GM19467 (cell line): Measurements from ENCODE around the gene C6orf52.
"Not testable (repeated sequence)": the region's sequence is repeated elsewhere in the genome, so short reads cannot be mapped to it uniquely, and the experiment has no call there.

ENCODE experiments used
- ATAC-seq: cut with Tn5 transposase; IDR thresholded peaks from one replicate; pipeline ENCODE4 v1.9.1; 2021; ENCODE audit warnings: mild to moderate bottlenecking, moderate library complexity; ENCODE audit not compliant: unreplicated experiment

The C6orf52 gene

DNA sequence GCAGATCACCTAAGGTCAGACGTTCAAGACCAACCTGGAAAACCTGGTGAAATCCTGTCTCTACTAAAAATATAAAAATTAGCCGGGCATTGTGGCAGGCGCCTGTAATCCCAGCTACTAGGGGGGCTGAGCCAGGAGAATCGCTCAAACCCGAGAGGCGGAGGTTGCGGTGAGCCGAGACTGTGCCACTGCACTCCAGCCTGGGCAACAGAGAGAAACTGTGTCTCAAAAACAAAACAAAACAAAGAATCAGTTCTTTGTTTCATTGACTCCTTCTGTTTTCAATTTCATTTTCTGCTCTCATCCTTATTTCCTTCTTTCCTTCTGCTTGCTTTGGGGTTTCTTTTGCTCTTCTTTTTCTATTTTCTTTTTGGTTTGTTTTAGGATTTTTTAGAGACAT is 19.5 kb upstream of the C6orf52 start:
- ATAC-seq = no peak

DNA sequence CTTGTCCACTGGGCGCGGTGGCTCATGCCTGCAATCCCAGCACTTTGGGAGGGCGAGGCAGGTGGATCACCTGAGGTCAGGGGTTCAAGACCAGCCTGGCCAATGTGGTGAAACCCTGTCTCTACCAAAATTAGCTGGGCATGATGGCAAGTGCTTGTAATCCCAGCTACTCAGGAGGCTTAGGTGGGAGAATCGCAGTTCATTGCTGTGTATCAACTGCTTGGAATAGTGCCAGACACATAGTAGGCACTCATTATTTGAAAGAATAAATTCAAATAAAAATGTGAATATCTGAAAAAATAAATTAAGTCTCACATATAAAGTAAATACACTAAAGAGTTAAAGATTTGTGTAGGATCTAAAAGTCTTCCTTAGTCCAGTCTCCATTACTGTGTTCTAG is 2.2 kb upstream of the C6orf52 start:
- no peak for ATAC-seq

GRCh38 chr6:10695086-10695657 is 756 bp upstream of the C6orf52 start:
- ATAC-seq = no peak

DNA sequence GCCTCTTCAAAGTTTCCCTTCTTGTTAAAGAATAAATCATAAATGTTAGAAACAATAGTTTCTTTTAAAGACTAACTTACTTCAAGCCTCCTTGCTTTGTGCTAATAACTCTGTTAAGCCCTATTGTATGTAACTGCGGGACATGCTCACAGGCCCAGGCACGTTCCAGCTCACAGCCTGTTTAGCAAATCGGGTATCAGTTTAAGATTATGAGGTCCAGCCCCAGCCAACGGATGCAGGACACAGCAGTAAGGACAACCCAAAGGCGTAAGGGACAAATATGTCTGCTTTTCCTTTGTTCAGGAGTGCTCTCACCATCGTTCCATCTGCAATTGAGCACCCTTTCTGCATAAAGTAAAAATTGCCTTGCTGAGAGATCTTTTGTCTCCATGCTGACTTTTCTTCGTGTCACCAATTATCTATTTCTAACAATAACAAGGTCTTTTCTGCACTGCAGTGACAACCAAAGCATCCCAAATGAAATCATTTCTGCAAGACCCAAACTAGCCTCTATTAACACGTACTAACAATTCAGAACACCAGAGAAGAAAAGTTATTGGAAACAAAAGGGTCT is 1.4 kb downstream of the C6orf52 start:
- no peak for ATAC-seq

- no peak for ATAC-seq
Measured at GRCh38 chr6:10690651-10691445, 3.6 kb downstream of the C6orf52 start.

- no peak for ATAC-seq
Measured at GRCh38 chr6:10687582-10687981, 6.8 kb downstream of the C6orf52 start.

GRCh38 chr6:10686901-10687300 is 7.5 kb downstream of the C6orf52 start:
- ATAC-seq = no peak

DNA sequence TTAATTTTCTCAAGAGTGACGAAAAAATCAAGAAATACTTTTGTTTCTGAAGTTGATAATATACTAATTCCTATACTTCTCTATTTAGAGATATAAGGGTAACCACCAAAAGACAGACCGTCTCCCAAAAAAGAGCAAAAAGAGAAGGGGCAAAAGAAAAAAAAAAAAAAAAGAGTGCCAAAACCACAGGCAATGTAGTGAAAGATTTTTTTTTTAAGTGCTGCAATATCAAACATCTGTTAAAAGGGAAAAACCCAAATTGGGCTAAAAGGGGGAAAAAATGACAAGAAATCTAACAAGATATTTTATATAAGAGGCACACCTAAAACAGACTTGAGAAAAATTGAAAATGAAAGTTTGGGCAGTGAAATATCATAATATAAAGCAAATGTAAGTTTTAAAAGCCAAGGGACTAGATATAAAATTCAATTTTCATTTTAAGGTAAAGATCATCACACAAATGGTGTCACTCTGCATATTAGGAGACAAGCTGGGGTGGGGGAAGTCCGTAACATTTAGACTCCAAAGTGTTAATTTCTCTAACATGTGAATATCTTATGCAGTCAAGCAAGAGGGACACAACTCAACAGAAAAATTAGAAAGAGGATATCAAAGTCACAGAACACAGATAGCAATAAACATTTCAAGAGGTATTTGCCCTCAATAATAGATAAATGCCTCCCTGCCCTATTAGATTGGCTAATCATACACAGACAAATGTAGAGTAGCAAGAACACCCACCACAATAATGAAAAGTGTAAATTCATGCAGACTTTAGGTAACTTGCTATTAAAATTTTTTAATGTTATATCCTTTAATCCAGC is 9.1 kb downstream of the C6orf52 start:
- ATAC-seq = no peak

- ATAC-seq = no peak
Measured at GRCh38 chr6:10684618-10685017, 9.8 kb downstream of the C6orf52 start.

GRCh38 chr6:10682355-10682988 is 11.9 kb downstream of the C6orf52 start:
- ATAC-seq = no peak

DNA sequence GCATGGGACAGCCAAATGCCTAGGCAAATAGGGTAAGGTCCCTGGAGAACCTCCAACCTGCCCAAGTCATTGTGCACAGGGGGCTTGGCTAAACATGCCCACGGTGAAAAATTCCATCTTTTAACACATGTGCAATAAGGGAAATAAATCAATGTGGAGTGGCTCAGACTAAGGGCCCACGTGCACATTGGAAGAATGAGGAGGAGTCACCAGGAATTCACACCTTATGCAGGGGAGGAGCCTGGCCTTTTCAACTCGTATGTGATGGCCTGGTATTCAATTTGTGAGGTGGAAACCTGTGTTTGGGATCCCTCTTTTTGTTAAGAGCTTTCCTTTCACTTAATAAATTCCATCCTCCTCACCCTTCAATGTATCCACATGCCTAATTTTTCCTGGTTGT is 12.6 kb downstream of the C6orf52 start:
- ATAC-seq = no peak

DNA sequence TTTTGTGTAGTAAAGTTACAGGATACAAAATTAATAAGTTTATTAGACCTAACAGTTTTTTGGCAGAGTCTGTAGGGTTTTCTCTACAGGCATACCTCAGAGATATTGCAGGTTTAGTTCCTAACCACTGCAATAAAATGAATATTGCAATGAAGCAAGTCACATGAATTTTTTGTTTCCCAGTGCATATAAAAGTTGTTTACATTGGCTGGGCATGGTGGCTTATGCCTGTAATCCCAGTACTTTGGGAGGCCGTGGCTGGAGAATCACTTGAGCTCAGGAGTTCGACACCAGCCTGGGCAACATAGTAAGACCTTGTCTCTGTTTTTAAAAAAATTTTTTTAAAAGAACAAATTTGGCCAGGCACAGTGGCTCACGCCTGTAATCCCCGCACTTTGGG is 16.0 kb downstream of the C6orf52 start:
- ATAC-seq = no peak

GRCh38 chr6:10676403-10676802 is 18.0 kb downstream of the C6orf52 start:
- no peak for ATAC-seq

DNA sequence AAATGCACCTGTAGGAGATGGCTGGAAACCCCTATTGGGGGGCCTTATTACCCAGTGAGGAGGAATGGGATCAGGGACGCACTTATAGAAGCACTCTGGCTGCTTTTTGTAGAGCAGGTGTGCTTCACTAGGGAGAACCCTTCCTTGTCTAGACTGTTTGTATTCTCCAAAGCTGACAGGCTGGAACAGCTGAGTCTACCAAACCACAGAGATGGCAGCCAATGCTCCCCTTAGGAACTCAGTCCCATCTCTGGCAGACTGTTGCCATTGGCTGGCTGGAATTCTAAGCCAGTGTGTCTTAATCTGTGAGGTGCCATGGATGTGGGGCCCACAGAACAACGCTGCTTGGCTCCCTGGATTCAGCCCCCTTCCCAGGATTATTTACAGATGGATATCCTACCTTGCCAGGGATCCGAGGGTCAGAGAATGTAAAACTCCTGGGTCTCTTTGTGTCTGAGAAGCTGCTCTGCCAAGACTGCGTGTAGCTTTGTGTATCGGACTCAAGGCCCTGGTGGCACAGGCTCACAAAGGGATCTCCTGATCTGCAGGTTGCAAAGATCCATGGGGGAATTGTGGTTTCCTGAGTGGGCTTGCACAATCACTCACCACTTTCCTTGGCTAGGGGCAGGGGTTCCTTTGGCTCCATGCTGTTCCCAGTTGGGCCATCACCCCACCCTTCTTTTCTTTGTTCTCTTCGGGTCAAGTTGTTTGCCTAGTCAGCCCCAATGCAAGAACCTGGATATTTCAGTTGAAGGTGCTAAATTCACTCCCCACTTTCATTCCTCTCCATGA is 26.1 kb downstream of the C6orf52 start:
- ATAC-seq = no peak

GRCh38 chr6:10665595-10665994 is 28.8 kb downstream of the C6orf52 start:
- ATAC-seq = not testable (repeated sequence)

DNA sequence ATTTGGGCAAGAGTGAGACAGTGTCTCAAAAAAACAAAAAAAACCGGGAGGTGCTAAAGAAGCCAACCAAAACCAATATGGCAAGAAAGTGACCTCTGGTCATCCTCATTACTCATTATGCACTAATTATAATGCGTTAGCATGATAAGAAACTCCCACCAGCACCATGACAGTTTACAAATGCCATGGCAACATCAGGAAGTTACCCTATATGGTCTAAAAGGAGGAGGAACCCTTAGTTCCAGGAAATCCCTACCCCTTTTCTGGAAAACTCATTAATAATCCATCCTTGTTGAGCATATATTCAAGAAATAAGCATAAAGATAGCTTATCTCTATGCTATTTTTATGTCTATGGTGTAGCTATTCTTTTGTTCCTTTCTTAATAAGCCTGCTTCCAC is 31.7 kb downstream of the C6orf52 start:
- no peak for ATAC-seq

GRCh38 chr6:10662207-10662606 is 32.2 kb downstream of the C6orf52 start:
- no peak for ATAC-seq

GRCh38 chr6:10660431-10661191 is 33.8 kb downstream of the C6orf52 start:
- not testable (repeated sequence) for ATAC-seq

GRCh38 chr6:10659699-10660348 is 34.6 kb downstream of the C6orf52 start:
- no peak for ATAC-seq
